Stimulated activated CD8-positive, alpha-beta memory T cell treated with anti-CD3 and anti-CD28 coated beads, Interleukin-12 subunit alpha, Interleukin-12 subunit beta, amount 100 ng/mL, for 1 hour (primary cell): ENCODE data around the gene ZNF362.
"Not testable (repeated sequence)": the region's sequence is repeated elsewhere in the genome, so short reads cannot be mapped to it uniquely, and the experiment has no call there.

Source experiments
- DNase-seq: peaks from one replicate; pipeline ENCODE4 v3.0.0-alpha.2; 2020; ENCODE audit warnings: low read depth

The ZNF362 gene

GRCh38 chr1:33287317-33287716 lies 31.0 kb downstream of the ZNF362 start:
- no peak for DNase-seq

- no peak for DNase-seq
Measured at GRCh38 chr1:33288976-33289857, 32.9 kb downstream of the ZNF362 start.

GRCh38 chr1:33289858-33290154 lies 33.5 kb downstream of the ZNF362 start:
- DNase-seq = no peak

- DNase-seq = not testable (repeated sequence)
Measured at GRCh38 chr1:33290615-33291014, 34.3 kb downstream of the ZNF362 start.

DNA sequence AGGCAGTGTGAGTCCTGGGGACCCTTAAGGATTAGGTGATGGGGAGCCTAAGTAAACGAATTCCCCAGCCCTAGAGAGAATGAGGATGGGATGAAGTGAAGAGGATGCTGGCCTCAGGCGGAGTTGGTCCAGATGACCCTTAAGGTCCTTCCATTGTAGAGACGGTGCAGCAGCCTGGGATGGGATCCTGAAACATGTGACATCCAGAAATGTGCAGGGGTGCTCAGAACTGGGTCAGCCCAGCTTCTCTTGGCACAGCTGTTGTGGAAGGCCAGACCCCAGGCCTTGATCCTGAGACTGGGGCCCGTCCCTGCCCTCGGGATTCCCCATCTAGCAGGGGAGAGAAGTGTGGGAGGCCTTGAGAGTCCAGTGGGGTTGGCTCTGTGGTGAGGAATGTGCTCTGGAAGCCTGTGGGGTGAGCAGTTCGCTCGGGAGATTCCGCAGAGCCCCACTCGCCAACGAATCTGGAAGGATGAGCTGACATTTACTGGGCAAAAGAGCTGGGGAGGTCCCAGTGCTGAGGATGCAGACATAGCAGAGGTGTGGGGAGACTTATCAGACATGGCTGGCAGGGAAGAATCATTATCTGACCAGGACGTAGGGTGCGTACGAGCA lies 36.5 kb downstream of the ZNF362 start:
- no peak for DNase-seq

- DNase-seq = no peak
Measured at GRCh38 chr1:33294071-33295010, 38.0 kb downstream of the ZNF362 start.

DNA sequence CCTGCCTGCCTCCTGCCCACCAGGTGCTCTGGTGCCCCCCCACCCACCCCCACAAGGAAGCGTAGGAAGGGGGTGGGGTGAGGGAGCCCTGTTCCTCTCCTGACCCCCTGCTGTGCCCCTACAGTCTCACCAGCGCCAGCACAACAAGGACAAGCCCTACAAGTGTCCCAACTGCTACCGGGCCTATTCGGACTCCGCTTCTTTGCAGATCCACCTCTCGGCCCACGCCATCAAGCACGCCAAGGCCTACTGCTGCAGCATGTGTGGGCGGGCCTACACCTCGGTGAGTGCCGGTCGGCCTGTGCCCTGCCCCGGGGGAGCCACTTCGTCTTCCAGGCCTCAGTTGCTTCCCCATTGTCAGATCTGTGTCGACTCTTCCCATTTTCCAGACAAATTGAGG lies 38.7 kb downstream of the ZNF362 start:
- DNase-seq = no peak

GRCh38 chr1:33295450-33296081 lies 39.3 kb downstream of the ZNF362 start:
- peak; percentile 80 for DNase-seq

DNA sequence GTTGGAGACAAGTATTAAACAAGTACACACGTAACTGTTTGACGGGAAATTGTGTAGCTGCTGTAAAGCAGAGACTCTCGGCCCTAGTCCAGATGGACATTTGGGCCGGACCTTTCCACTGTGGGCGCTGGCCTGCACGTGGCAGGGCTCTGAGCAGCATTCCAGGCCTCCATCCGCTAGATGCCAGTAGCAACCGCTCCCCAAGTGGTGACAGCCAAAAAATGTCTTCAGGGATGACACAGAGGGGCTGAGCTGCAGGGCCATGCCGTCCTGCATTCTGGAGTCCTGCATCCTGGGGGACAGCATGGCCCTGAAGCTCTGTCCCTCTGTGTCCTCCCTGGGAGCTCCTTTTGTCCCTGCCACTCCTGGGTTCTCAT lies 39.8 kb downstream of the ZNF362 start:
- DNase-seq = no peak

DNA sequence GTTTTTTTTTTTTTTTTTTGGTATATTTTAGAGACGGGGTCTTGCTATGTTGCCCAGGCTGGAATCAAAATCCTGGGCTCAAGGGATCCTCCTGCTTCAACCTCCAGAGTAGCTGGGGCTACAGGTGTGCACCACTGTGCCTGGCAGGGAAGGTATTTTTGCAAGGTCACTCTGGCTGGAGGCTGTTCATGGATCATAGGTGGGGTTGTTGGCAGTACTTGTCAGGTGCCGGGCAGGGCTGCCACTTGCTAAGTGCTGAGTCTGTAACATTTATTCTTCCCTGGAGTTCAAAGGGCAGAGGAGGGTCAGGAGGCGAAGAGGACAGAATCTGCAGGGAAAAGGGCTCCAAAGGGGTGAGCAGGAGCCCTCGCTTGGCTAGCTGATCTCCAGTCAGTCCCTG lies 40.5 kb downstream of the ZNF362 start:
- DNase-seq = no peak

DNA sequence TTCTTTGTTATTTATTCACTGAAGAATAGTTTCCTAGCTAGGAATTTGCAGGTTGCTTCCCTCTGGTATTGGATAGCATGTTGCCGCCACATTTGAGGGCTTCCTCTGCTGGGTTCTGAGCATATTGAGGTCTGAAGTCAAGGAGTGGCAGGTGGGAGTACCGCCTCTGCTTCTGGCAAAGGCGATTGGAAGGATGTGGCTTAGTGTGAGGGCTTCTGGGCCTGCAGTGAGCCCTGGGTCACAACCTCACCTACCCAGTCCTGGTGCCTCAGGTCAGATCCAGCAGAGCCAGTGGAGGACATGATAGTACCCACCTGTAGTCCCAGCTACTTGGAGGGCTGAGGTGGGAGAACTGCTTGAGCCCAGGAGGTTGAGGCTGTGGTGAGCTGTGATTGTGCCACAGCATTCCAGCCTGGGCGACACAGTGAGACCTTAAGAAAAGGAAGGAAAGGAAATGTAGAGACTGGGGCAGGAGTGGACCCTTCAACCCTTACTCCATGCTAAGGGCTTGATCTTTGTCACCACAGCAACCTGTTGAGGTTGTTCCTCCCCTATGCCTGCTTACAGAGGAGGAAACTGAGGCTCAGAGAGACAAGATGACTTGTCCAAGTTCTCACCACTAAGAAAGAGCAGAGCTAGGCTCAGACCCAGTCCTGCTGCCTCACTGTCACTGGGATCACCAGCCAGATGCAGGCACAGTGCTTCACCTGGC lies 41.8 kb downstream of the ZNF362 start:
- DNase-seq = no peak

- DNase-seq = peak; percentile 16
Measured at GRCh38 chr1:33298623-33299277, 42.5 kb downstream of the ZNF362 start.

GRCh38 chr1:33299461-33300155 lies 43.3 kb downstream of the ZNF362 start:
- no peak for DNase-seq

GRCh38 chr1:33300673-33301072 lies 44.4 kb downstream of the ZNF362 start:
- DNase-seq = no peak

DNA sequence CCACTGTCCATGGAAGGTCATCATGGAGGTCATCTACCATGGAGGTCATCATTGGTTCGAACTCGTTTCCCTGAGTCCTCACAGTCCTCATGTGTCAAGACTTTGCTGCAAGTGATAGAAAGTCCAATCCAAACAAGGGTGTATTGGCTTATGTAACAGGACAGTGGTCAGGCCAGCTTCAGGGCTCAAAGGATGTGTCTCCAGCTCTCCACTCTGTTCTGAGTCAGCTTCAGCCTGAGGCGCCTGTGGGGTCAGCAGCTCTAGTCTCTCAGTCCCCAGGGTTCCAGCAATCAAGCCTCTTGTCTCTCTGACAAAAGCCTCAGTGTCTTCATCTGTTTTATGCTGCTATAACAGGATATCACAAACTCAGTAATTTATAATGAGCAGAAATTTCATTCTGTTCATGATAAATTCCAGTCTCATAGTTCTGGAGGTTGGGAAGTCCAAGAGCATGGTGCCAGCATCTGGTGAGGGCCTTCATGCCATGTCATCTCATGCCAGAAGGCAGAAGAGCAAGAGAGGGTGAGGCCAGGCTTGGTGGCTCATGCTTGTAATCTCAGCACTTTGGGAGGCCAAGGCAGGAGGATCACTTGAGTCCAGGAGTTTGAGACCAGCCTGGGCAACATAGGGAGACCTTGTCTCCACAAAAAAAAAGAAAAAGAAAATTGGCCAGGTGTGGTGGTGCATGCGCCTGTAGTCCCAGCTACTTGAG lies 45.1 kb downstream of the ZNF362 start:
- no peak for DNase-seq

DNA sequence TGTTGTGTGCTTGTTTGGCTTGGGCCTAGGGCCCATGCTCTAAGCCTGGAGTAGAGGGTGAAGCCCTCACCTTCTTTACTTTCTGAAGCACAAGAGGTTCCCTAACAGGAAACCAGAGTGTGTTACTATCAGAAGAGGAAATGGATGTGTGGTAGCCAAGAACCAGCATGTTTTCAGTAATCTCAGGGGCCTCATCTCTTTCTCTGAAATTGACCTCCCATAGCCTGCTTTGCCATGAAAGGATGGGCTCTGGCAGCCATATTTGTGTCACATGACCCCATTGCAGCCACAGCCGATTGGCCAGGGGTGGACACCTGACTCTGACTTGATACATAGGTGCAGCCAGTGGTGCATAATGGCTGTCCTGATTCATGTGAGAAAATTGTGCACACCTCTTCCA lies 46.0 kb downstream of the ZNF362 start:
- DNase-seq = no peak

GRCh38 chr1:33305016-33305415 lies 48.7 kb downstream of the ZNF362 start:
- DNase-seq = no peak

DNA sequence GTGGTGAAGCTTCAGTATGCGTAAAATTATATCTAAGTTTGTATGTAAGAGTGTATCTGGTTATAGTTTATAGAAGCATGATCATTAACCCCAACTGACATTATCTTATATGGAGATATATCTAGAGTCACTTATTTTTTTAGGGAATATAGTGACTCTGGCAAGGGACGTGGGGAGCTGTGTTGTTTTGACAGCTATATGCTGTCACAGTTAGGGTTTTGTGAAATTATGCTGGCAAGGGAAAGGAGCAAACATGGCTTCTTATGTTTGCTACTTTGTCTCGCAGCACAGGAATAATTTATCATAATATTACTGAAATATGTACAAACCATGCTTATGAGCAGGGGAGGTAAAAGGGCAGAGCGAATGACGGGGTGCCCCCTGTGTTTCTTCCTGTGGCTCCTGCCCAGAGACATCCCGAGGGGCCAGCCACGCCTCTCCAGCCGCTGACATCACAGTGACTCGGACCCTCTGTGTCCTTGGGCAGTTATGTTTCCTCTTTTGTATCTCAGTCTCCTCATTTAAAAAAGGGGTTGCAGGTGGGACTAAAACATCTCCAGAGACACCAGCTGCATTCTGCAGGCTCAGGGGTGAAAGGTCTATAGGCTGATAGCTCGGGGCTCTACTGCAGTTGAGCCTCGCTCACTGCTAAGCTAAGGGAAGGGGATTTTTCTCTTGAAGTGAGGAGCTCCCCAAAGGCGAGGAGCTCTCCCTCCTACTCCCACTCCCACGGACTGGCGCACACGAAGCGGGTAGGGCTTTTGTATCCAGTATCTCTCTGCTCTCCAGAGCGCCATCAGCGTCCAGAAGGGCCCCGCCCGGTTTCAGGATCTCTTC lies 49.7 kb downstream of the ZNF362 start:
- DNase-seq = no peak
